Thyroid gland (tissue), 4 donors: ENCODE measurements around the gene CACNA1H.

Source experiments
- CTCF ChIP-seq, 6 experiments: fragments of 200-600 bp in 3 of 6; fragments of 450-650 bp in 3 of 6; sonication (generic) in 3 of 6; IDR thresholded peaks; one replicate each; pipeline ENCODE4 v1.5.1; 2016 to 2019; ENCODE audit warnings: antibody characterized with exemption in 6 of 6, mild to moderate bottlenecking in 2 of 6, inconsistent platforms in 1 of 6, moderate library complexity in 1 of 6
- POLR2A ChIP-seq, 2 donors: fragments of 450-650 bp; IDR thresholded peaks; one replicate each; pipeline ENCODE4 v1.6.1; 2017; ENCODE audit warnings: antibody characterized with exemption in 2 of 2, mild to moderate bottlenecking in 2 of 2, moderate library complexity in 1 of 2

GRCh38 chr16:1132431-1132830, 20.5 kb upstream of the CACNA1H start:
- TF ChIP-seq CTCF (IDR thresholded peaks at IDR 0.05), result no peak
- TF ChIP-seq POLR2A (IDR thresholded peaks at IDR 0.05), result no peak
